IPS-20b (cell line): ENCODE data around the gene SEL1L.
"Not testable (repeated sequence)": the region's sequence is repeated elsewhere in the genome, so short reads cannot be mapped to it uniquely, and the experiment has no call there.

Experiments used
- H3K27ac ChIP-seq: one replicate; pipeline ENCODE4 v1.5.1; 2013; ENCODE audit warnings: low read length
- H3K27me3 ChIP-seq: 2 replicates; pipeline ENCODE4 v1.6.1; 2013; ENCODE audit warnings: mild to moderate bottlenecking, low read length, inconsistent platforms; ENCODE audit not compliant: insufficient read depth
- H3K36me3 ChIP-seq: 2 replicates; pipeline ENCODE4 v1.6.1; 2013; ENCODE audit warnings: low read depth, mild to moderate bottlenecking, inconsistent platforms, low read length, moderate library complexity; ENCODE audit not compliant: insufficient read depth
- H3K4me1 ChIP-seq: 2 replicates; pipeline ENCODE4 v1.6.1; 2013; ENCODE audit warnings: mild to moderate bottlenecking, control low read depth, inconsistent platforms, low read length, moderate library complexity; ENCODE audit not compliant: insufficient read depth
- H3K4me3 ChIP-seq: 2 replicates; pipeline ENCODE4 v1.5.1; 2013; ENCODE audit warnings: mild to moderate bottlenecking, low read length, inconsistent platforms
- H3K9ac ChIP-seq: 2 replicates; pipeline ENCODE4 v1.6.1; 2013; ENCODE audit warnings: low read depth, mild to moderate bottlenecking, inconsistent platforms, low read length, moderate library complexity
- H3K9me3 ChIP-seq: 2 replicates; pipeline ENCODE4 v1.6.1; 2013; ENCODE audit warnings: mild to moderate bottlenecking, low read depth, low read length, inconsistent platforms; ENCODE audit not compliant: insufficient read depth

The SEL1L gene

DNA sequence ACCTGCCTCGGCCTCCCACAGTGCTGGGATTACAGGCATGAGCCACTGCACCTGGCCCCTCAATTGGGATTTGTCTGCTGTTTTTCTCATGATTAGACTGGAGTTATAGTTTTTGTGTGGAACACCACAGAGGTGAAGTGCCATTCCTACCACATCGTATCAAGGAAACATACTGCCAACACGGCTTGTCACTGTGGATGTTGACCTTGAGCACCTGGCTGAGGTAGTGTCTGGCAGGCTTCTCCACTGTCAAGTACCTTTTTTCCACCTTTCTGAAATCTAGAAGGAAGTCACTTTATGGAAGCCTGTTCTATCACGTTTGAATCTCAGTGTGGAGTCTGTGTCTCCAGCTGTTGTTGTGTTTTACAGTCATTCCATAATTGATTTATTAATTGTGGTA lies 21.4 kb upstream of the SEL1L start:
- Histone ChIP-seq H3K9ac (no peak overlapping the region), H3K4me1 (no peaks in the 10 kb centered on the region), H3K27ac (no peak overlapping the region), H3K4me3 (no peak overlapping the region), H3K27me3 (no peaks in the 10 kb centered on the region), H3K36me3 (no peaks in the 10 kb centered on the region), H3K9me3 (no peaks in the 10 kb centered on the region)

DNA sequence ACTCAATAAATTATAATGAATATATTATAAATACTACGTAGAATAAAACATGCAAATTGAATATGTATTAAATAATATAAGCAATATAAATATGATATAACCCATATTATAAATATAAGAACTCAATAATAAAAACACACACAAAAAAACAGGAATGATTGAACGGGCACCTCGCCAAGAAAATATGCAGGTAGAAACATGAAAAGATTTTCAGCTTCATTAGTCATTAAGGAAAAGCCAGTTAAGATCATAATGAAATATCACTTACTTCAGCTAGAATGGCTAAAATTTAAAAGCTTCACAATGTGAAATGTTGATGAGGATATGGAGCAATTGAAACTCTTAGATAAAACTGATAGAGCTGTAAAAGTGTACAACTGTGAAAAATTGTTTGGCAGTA lies 17.8 kb upstream of the SEL1L start:
- Histone ChIP-seq H3K4me1 (no peaks in the 10 kb centered on the region), H3K27me3 (no peaks in the 10 kb centered on the region)

DNA sequence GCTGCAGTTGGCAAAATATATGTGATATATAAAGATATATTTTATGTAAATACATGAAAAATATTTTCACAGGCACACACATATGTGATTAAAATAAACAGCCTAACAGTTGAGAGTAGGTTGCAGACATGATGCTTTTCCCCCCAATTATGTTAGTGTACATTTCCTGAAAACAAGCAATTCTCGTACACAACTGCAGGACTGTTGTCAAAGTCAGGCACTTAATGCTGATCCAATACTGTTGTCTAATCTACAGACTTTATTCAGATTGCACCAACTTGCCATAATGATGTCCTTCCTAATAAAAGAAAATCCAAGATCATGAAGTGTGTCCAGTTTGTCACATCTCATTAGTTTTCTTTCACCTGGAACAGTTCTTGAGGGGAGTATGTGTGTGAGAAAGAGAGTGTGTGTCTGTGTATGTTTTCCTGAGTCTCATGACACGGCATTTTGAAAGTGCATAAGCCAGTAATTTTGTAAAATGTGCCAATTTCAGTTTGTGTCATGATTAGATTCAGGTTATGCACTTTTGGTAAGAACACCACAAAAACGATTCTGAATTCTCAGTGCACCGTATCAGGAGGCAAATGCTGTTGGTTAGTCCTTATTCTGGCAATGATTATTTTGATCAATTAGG lies 16.5 kb upstream of the SEL1L start:
- H3K27me3 ChIP-seq, result no peaks in the 10 kb centered on the region
- H3K27ac ChIP-seq, result no peak overlapping the region
- H3K9ac ChIP-seq, result no peak overlapping the region
- no peaks in the 10 kb centered on the region for H3K36me3 ChIP-seq
- no peaks in the 10 kb centered on the region for H3K9me3 ChIP-seq
- H3K4me1 ChIP-seq, result no peaks in the 10 kb centered on the region
- H3K4me3 ChIP-seq, result no peak overlapping the region

More for the DNA sequence above, 17.8 kb upstream of the SEL1L start:
- H3K36me3 ChIP-seq, result no peaks in the 10 kb centered on the region
- no peaks in the 10 kb centered on the region for H3K9me3 ChIP-seq
- H3K4me3 ChIP-seq, result no peak overlapping the region
- H3K27ac ChIP-seq, result no peak overlapping the region
- H3K9ac ChIP-seq, result no peak overlapping the region

DNA sequence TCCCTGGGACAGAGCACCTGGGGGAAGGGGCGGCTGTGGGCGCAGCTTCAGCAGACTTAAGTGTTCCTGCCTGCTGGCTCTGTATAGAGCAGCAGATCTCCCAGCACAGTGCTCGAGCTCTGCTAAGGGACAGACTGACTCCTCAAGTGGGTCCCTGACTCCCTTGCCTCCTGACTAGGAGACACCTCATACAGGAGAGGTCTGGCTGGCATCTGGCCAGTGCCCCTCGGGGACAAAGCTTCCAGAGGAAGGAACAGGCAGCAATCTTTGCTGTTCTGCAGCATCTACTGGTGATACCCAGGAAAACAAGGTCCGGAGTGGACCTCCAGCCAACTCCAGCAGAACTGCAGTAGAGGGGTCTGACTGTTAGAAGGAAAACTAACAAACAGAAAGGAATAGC lies 7.6 kb upstream of the SEL1L start:
- not testable (repeated sequence) for H3K4me3 ChIP-seq, H3K27me3 ChIP-seq, H3K27ac ChIP-seq, H3K9me3 ChIP-seq, H3K9ac ChIP-seq, H3K36me3 ChIP-seq, H3K4me1 ChIP-seq

DNA sequence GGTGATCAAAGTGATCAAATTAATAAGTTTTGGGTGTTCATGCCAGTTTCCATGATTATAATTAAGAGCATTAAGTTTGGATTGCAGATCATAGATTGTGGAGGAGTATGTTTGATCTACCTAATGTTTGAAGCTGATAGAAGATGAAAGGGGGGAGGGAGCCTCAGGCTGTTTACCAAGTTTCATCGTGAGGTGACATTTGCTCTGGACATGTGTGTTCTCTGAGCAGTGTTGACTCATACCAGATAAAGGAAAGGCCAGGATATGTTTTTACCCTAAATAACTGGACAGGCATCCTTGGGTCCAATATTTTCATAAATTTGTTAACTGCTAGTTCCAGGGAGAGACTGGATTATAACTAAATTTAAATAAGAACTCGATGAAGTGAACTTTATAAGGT lies 3.5 kb upstream of the SEL1L start:
- H3K36me3 ChIP-seq, result no peaks in the 10 kb centered on the region
- no peak overlapping the region for H3K4me3 ChIP-seq
- no peak overlapping the region for H3K9ac ChIP-seq
- peaks cover 5% of the 10 kb centered on the region; the same call in 1 of the 2 replicates for H3K4me1 ChIP-seq
- no peak overlapping the region for H3K27ac ChIP-seq
- no peaks in the 10 kb centered on the region for H3K27me3 ChIP-seq
- H3K9me3 ChIP-seq, result peaks cover 8% of the 10 kb centered on the region

DNA sequence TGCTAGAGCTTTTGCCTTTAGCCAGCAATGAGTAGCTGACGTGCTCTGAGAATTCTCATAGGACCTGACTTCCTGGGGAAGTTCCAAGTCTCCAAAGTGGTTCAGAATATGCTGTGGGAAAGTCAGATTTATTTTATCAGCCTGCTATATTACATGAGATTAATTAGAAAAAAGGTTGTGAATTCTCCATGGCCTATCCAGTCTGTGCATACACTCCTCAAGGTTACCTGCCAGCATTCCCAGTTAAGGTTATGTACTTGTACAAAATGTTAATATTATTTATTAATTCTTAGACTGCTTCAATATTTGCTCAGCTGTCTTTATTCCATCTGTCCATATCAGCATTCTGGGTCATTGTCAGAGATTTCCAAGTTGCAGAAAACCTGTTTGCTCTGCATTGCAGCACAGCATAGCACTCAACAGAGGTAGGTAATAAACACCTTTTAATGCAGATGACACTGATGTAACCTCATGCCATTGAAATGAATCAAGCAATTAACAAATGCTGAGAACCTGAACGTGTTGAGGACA lies 2.7 kb upstream of the SEL1L start:
- H3K27me3 ChIP-seq, result no peaks in the 10 kb centered on the region
- H3K36me3 ChIP-seq, result no peaks in the 10 kb centered on the region
- no peak overlapping the region for H3K27ac ChIP-seq
- peaks cover 5% of the 10 kb centered on the region; the same call in 1 of the 2 replicates for H3K4me1 ChIP-seq
- H3K4me3 ChIP-seq, result no peak overlapping the region
- H3K9ac ChIP-seq, result no peak overlapping the region
- peaks cover 8% of the 10 kb centered on the region for H3K9me3 ChIP-seq

DNA sequence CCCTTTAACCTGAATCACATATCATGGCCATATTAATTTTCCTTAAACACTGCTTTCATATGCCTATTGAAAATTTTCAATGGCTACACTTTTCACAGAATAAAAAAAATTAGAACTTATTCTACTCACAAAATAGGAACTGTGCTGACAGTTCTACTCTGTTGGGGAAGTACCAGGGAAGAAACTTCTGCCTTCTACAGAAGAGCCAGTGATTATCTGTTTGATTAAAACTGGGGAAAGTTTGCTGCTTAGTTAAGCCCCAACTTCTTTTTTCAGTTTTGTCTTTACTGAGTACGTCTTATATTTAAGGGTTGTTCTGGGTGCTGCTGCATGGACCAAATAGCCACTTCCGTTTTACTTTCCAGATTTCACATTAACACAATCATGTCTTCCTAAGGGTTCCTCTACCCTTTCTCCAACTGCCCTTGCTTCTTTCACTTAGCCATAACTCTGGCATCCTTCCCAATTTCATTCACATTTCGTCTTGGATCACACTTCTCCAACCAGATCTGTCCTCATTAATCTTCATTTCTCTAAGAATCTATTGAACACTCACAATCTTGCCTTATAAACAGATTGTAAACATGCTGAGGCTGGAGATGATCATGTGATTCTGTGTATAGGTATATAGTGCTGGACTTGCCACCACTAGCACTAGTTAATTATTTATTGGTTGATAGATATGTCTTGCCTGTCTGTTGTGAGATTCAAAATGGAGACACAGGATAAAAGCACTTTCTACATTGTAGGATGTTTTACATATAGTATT lies 1.9 kb upstream of the SEL1L start:
- no peaks in the 10 kb centered on the region for H3K27me3 ChIP-seq
- no peaks in the 10 kb centered on the region for H3K36me3 ChIP-seq
- no peak overlapping the region for H3K27ac ChIP-seq
- H3K9ac ChIP-seq, result no peak overlapping the region
- H3K4me1 ChIP-seq, result peaks cover 5% of the 10 kb centered on the region; the same call in 1 of the 2 replicates
- H3K9me3 ChIP-seq, result peaks cover 8% of the 10 kb centered on the region
- no peak overlapping the region for H3K4me3 ChIP-seq

DNA sequence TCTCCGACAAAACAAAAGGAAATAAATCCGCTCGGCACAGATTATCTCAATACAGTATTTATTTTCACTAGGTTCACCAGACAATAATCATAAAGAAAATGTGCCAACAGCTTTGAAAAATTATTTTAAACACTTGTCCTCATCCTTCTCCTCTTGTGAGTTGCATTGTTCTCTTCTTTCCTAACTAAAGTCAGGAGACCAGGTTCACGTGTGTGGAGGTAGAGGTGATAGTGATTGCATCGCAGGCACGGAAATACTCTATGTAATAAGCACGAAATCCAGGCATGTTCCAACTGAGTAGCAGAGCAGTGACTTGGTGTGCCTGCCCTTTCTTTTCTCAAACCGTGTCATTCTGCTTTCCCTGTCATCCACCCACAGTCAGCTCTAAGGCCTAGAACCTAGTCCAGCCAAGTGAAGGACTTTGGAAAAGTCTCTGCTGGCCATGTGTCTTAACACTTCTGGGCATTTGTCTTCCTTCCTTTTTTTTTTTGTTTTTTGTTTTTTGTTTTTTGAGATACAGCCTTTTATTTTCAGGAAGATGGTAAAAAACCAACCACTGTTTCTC lies 939 bp upstream of the SEL1L start:
- H3K36me3 ChIP-seq, result no peaks in the 10 kb centered on the region
- H3K4me3 ChIP-seq, result peak overlapping the region; percentile 35; the same call in 1 of the 2 replicates
- peaks cover 5% of the 10 kb centered on the region; the same call in 1 of the 2 replicates for H3K4me1 ChIP-seq
- no peak overlapping the region for H3K27ac ChIP-seq
- no peaks in the 10 kb centered on the region for H3K27me3 ChIP-seq
- H3K9me3 ChIP-seq, result peaks cover 8% of the 10 kb centered on the region
- no peak overlapping the region for H3K9ac ChIP-seq

DNA sequence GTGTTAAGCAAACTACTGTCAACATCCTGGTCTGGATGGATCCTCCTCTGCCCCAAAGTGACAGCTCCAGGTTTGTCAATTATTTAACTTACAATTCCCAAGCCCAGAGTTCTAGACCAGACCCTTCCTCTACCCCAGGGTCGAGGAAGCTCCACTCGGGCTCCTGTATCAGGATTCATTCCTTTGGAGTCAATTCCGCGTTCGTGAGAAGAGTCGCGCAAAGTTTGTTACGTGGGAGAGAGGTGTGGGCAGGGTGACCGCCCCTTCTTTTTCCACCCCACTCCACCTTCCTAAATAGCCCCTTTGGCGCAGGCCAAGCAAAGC lies 479 bp downstream of the SEL1L start:
- H3K36me3 ChIP-seq, result no peaks in the 10 kb centered on the region
- H3K9ac ChIP-seq, result peak overlapping the region; percentile 71; the same call in 1 of the 2 replicates
- no peak overlapping the region for H3K27ac ChIP-seq
- H3K4me3 ChIP-seq, result peak overlapping the region; percentile 89
- no peaks in the 10 kb centered on the region for H3K27me3 ChIP-seq
- peaks cover 8% of the 10 kb centered on the region for H3K9me3 ChIP-seq
- peaks cover 5% of the 10 kb centered on the region; the same call in 1 of the 2 replicates for H3K4me1 ChIP-seq

DNA sequence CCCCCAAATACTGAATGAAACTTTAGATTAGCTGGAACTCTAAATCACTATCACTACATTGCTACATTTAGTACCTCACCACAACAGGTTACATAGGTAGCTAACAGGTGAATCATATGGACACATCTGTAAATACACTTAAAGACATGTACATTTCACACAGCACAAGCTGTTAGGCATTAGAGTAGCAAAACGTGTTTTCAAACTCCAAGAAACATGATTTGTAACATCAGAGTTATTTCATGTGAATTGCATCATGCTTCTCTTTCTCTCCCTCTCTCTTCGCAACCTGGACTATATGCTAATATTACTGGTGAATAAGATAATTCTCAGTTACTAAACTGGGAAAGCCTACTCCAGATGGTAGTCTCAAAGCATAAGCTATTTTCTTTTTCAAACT lies 4.3 kb downstream of the SEL1L start:
- Histone ChIP-seq H3K4me1 (no peaks in the 10 kb centered on the region), H3K36me3 (peaks cover 17% of the 10 kb centered on the region), H3K27me3 (no peaks in the 10 kb centered on the region), H3K9ac (no peak overlapping the region), H3K4me3 (no peak overlapping the region), H3K9me3 (no peaks in the 10 kb centered on the region; the same call in 1 of the 2 replicates), H3K27ac (no peak overlapping the region)

DNA sequence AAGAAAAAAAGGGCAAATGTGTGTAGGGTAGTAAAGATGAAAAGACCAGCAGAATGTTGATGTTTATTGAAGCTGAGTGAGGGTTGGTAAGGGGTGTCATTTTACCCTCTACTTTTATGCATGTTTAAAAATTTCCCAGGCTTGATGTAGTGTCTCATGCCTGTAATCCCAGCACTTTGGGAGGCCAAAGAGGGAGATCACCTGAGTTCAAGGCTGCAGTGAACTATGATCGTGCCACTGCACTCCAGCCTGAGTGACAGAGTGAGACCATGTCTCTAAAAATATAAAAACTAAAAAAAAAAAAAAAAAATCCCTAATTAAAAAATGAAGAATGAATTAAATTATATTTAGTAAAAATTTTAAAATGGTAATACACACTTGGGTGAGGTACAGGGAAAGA lies 8.5 kb downstream of the SEL1L start:
- Histone ChIP-seq H3K4me1 (no peaks in the 10 kb centered on the region), H3K27me3 (no peaks in the 10 kb centered on the region), H3K9me3 (no peaks in the 10 kb centered on the region; the same call in 1 of the 2 replicates), H3K36me3 (peaks cover 29% of the 10 kb centered on the region), H3K4me3 (no peak overlapping the region), H3K9ac (no peak overlapping the region), H3K27ac (no peak overlapping the region)

DNA sequence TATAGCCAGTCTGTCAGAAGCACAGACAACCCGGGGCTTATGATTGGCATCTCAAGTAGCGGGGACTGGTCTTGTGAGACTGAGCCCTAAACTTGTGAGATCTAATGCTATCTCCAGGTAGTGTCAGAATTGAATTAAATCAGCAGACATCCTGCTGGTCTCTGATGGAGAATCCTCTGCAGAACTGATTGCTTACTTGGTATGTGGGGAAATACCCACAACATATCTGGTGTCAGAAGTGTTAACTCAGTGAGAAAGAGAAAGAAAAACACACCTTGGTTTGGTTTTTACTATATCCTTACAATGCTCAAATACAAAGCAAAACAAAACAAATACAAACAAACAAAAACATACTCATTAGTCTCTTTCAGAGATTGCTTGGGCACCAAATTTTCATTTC lies 10.0 kb downstream of the SEL1L start:
- no peaks in the 10 kb centered on the region for H3K27me3 ChIP-seq
- no peak overlapping the region for H3K27ac ChIP-seq
- H3K4me1 ChIP-seq, result no peaks in the 10 kb centered on the region
- H3K9me3 ChIP-seq, result no peaks in the 10 kb centered on the region; the same call in 1 of the 2 replicates
- peaks cover 33% of the 10 kb centered on the region for H3K36me3 ChIP-seq
- H3K4me3 ChIP-seq, result no peak overlapping the region
- no peak overlapping the region for H3K9ac ChIP-seq
